Adrenal gland (tissue), 5 donors: Measurements from ENCODE around the gene ATP9A.
"Not testable (repeated sequence)": the region's sequence is repeated elsewhere in the genome, so short reads cannot be mapped to it uniquely, and the experiment has no call there.

Experiments
- CTCF ChIP-seq, 6 experiments: fragments of 450-650 bp in 4 of 6; fragments of 200-600 bp in 2 of 6; sonication (generic) in 1 of 6; IDR thresholded peaks; 1 replicate in 5 of 6; 2 replicates in 1 of 6; pipeline versions ENCODE4 v1.5.1 to v1.8.0; 2016 to 2021; ENCODE audit warnings: antibody characterized with exemption in 6 of 6, mild to moderate bottlenecking in 2 of 6, moderate library complexity in 1 of 6
- POLR2A ChIP-seq, 2 donors: fragments of 450-650 bp; IDR thresholded peaks; one replicate each; pipeline ENCODE4 v1.6.1; 2017; ENCODE audit warnings: antibody characterized with exemption in 2 of 2, mild to moderate bottlenecking in 2 of 2, moderate library complexity in 1 of 2
- donor health status: DM: no; HTN: no; CAD: no.

- not testable (repeated sequence) for TF ChIP-seq CTCF, POLR2A (IDR thresholded peaks at IDR 0.05)
Observed at GRCh38 chr20:51656089-51656488, 112.1 kb downstream of the ATP9A start.
